Subcutaneous adipose tissue (tissue), 4 donors: ENCODE measurements around the gene PTPRK. TPM values are rescaled to one million over a fixed set of nuclear protein-coding genes. Genes with fewer than 3 reads are reported as not detected.

Source experiments
- CTCF ChIP-seq: fragments of 450-650 bp; IDR thresholded peaks from one replicate; pipeline ENCODE4 v1.5.1; 2016; ENCODE audit warnings: low read depth, mild to moderate bottlenecking, control low read depth, antibody characterized with exemption, moderate library complexity
- total RNA-seq, 4 donors: library from RNA; depleted of rRNA; stranded (reverse); fragments of >200 nt; gene quantifications; one replicate each; pipeline ENCODE4 v1.1.0, GENCODE V29; 2016

PTPRK gene
- total RNA-seq, 4 donors from 2014 or later = 21.6 to 31.0 (median 26.1) TPM

- no peak for TF ChIP-seq CTCF
Measured at GRCh38 chr6:128249429-128249828, 271.0 kb downstream of the PTPRK start.

GRCh38 chr6:128246472-128247260, 273.7 kb downstream of the PTPRK start:
- TF ChIP-seq CTCF = no peak

- TF ChIP-seq CTCF = no peak
Measured at GRCh38 chr6:128244751-128245405, 275.5 kb downstream of the PTPRK start.

GRCh38 chr6:128242765-128243403, 277.5 kb downstream of the PTPRK start:
- no peak for TF ChIP-seq CTCF

- no peak for TF ChIP-seq CTCF
Measured at GRCh38 chr6:128241216-128241615, 279.2 kb downstream of the PTPRK start.

GRCh38 chr6:128240024-128240428, 280.4 kb downstream of the PTPRK start:
- no peak for TF ChIP-seq CTCF

- TF ChIP-seq CTCF = no peak
Measured at GRCh38 chr6:128239146-128239545, 281.3 kb downstream of the PTPRK start.
